HL-60/S4 treated with phorbol 12-myristate 13-acetate at 8.2 ng/mL for 4 days and 3 days (cell line): ENCODE data around the gene TMCO2.

Experiments
- in situ Hi-C: fragments of 300-500 bp; cut with MboI; formaldehyde crosslinking; loops from 2 replicates; pipeline ENCODE4 v1.15.0; 2022; ENCODE audit warnings: low sequenced_read_pairs

TMCO2 gene

DNA sequence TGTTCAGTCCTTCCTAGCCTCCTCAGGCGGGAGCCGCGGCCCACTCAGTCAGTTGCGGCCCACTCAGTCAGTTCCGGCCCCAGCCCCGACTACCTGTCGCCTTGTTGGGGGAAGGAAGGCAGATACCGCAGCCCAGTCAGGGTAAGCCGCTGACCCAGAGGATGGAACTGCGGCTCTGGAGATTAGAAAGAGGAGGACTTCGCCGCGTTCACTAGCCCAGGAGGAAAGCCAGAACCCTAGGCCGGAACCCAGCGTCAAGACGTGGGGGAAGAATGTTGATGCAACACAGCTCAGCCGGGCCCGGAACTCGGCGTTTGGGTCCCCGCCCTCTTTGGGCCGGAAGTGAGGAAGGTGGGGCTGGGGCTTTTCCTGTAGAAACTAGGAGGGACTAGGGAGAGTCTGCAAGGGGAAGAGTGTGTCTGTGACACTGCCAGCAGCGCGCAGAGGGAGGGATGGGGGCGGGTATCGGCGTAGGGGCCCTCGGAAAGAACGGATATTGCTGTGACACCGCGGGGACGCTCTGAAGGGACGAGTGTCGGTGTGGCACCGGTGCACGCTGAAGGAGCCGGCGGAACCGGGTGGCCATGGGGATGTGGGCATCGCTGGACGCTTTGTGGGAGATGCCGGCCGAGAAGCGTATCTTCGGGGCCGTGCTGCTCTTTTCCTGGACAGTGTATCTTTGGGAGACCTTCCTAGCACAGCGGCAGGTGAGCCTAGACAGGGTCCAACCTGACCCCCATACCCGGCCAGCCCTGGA lies 10.1 kb downstream of the TMCO2 start, which contains the start of gene ZMPSTE24:
Gene ZMPSTE24, plus strand, starts transcription at position 549 of the 757 bp plus-strand sequence. Its CDS starts 36 bp downstream, at position 585.
- in situ Hi-C loops: no loop called here

DNA sequence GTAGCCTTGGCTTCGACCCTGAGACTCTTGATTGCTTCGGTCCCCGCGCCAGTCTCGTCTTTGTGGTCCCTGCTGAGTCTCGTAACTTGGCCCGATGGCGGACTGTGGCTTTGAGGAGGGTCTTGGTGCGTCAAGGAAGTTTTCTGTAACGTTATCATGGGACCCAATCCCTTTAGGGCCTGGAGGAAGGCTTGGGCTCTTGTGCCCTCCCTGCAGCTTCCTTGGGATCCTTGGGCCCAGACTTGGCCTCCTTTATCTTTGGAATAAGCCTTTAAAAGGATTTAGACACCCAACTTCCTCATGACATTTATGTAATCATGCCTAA lies 10.7 kb downstream of the TMCO2 start:
- in situ Hi-C loops: no loop called here

DNA sequence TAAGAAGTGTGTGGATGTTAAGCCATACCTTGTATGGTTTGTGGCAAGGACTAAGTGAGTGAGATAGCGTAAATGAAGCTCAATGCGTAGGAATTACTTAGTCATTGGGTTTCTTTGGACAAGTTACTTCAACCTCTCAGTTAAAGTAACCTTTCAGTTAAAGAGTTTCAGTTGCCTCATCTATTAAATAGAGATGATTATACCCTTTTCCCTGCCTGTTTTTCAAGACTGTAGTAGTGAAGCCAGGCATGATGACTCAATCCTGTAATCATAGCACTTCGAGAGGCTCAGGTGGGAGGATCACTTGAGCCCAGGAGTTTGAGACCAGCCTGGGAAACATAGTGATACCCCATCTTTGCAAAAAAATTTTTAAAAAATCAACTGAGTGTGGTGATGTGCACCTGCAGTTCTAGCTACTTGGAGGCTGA lies 16.6 kb downstream of the TMCO2 start:
- in situ Hi-C loops: no loop called here

DNA sequence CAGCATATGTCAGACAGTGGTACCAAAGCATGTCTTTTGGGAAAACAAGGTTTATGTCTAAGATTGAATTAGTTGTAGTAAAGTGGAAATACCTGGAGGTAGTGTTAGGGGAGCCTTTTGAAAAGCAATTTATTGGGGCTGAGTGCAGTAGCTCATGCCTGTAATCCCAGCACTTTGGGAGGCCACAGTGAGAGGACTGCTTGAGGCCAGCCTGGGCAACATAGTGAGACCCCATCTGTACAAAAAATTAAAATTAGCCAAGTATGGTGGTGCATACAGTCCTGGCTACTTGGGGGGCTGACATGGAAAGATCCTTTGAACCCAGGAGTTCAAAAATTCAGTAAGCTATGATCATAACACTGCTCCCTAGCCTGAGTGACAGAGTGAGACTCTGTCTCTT lies 17.6 kb downstream of the TMCO2 start:
- in situ Hi-C loops: no loop called here

DNA sequence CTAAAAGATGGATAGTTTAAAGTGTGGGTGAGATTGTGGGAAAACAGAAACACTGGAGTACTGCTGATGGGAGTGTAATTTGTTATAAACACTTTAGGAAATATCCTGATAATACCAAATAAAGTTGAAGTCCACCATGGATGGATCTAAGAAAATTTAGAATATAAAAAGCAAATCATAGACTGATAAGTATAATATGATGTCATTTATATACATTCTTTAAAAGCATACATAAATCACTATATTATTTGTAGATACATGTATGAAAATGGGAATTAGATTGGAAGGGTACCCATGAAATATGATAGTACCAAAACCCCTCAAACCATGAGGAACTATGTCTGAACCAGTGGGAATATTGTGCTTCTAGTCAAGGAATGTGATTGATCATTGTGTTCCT lies 18.2 kb downstream of the TMCO2 start:
- in situ Hi-C loops: no loop called here

- in situ Hi-C loops: no loop called here
These were observed 19.2 kb downstream of the TMCO2 start for GRCh38 chr1:40266786-40267535.

DNA sequence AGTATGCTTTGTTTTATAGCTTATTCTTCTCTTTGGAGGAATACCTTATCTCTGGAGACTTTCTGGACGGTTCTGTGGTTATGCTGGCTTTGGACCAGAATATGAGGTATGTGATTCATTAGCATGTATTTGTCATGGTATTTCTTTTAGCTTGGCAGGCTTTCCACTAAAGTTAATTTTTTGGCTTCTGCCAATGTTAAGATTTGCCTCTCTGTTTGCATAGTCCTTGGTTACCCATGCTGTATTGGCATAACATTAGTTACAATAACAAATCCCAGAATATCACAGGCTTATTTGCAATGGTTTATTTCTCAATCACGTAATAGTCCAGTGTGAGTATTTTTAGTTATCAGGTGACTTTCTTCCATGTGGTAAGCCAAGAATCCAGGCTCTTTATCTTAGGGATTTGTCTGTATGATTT lies 20.0 kb downstream of the TMCO2 start:
- in situ Hi-C loops: no loop called here

DNA sequence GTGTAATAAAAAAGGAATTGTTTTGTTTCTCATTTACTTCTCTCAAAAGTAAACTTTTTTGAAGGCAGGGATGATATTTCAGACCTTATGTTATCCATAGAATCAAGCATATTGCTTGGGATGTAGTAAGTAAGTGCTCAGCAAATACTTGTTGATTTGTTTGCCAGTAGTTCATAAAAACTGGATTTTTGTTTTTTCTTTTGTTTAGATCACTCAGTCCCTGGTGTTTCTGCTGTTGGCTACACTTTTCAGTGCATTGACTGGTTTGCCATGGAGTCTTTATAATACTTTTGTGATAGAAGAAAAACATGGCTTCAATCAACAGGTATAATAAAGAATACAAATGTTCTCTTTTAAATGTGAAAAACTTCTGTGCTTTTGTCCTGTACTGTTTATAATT lies 20.5 kb downstream of the TMCO2 start:
- in situ Hi-C loops: no loop called here

DNA sequence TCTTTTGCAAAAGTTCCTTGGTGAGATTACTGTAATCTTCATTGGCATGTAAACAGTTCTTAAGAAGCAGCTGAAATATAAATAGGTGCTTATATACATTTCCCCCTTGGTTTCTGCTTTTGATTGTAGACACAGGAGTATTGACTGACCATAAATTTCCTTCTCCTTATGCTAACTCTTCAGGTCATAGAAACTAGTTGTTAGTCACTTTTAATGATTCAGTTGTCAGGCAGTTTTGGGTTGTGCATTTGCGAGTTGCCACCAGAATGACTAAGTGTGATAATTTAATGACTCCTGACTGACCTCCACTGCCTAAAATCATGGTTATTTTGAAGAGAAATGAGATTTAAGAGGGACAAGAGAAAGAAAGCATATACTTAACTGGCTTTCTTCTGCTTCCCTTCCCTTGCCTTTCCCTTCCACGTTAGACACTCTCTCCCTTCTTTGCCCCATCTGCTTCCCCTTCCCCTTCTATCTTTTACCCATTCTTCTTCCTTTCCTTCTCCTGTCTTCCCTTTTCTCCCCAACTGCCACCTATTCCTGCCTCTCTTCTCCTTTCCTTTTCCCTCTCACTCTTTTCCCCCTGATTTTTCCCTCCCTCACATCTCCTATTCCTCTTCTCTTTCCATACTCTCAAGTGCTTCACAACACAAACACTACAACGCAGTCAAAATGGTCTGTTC lies 22.6 kb downstream of the TMCO2 start:
- in situ Hi-C loops: no loop called here

- in situ Hi-C loops: no loop called here
These were observed 25.0 kb downstream of the TMCO2 start for GRCh38 chr1:40272653-40273213.

- in situ Hi-C loops: no loop called here
These were observed 25.9 kb downstream of the TMCO2 start for GRCh38 chr1:40273547-40274166.

GRCh38 chr1:40274331-40274730 lies 26.6 kb downstream of the TMCO2 start:
- in situ Hi-C loops: no loop called here

- in situ Hi-C loops: no loop called here
These were observed 28.4 kb downstream of the TMCO2 start for GRCh38 chr1:40276122-40276521.

DNA sequence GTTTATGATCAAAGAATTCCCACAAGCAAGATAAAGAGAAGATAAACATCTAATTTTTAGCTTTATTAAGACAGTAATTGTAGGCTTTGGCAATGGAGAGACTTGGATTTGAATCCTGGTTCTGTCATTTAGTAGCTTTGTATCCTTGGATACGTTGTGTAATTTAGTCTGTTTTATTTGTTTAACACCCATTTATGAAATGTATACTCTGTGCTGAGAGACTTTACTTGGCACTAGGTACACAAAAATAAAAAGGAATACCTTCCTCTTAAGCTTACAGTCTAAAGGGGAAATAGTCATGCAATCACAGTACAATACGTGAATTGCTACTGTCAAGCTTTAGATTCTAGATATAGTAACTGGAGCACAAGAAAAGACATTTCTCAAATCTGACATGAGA lies 34.1 kb downstream of the TMCO2 start:
- in situ Hi-C loops: no loop called here

GRCh38 chr1:40291293-40291692 lies 43.6 kb downstream of the TMCO2 start:
- in situ Hi-C loops: no loop called here

DNA sequence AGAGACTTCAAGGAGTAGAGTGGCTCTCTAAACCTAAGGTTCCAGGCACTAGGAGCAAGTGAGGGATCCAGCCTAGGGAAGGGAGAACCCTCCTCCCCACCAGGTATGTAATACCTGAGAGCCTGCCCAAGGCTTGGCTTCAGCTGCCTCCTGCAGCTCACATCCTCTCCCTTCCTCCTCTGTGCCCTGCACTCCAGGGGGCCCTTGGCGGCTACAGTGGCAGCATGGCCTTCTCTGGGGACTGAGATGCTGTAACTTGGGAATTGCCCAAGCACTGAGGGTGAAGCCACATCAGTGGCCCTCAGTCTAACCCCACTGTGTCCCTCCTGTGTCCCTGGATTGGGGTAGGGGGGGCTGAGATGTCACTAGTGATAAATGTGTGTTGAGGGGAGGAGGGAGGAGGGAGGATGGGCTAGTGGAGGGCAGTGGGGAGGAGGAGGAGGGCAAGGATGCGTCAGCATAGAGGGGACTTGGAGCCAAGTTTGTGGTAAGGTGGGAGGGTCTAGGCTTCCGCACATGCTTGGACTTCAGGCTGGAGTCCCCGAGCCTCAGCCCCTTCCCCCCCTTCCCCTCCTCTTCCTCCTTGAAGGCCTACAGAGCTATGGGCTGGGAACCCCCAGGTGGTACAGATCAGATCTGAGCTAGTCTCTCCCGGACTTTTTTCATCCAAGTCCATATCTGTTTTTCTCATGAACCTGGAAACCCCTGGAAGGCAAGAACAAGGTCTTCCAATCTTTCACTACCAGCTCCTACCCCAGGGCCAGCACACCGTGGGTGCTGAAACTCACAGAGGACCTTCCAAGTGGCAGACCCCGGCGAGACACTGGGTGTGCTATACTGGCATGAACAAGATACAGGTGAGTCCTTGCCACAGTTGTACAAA lies 51.9 kb downstream of the TMCO2 start:
- in situ Hi-C loops: no loop called here

- in situ Hi-C loops: no loop called here
These were observed 52.5 kb downstream of the TMCO2 start for GRCh38 chr1:40300249-40300567.

- in situ Hi-C loops: no loop called here
These were observed 52.9 kb downstream of the TMCO2 start for GRCh38 chr1:40300651-40301050.

DNA sequence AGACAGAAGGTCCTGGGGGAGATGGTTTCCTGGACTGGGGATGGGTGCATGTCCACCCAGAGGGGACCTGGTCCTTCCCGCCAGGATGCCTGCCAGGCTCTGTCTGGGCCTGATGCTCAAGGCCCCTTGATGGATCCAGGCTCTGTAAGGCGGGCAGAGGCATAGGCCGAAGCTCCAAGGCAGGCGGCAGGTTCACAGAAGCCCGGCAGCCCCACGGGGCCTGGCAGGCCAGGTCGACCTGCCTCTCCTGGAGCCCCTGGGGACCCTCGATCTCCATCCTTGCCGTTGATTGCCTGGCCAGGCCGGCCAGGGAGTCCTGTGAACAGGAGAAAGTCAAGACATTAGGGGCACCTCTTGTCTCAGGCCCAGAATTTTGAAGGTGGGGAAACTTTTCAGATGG lies 53.3 kb downstream of the TMCO2 start:
- in situ Hi-C loops: no loop called here
